H1 (cell line): Measurements from ENCODE around the gene PGM2. TPM values are rescaled to one million over a fixed set of nuclear protein-coding genes. Genes with fewer than 3 reads are reported as not detected.

Experiments used
- CEBPB ChIP-seq: IDR thresholded peaks from 2 replicates; pipeline ENCODE4 v1.6.1; 2012; ENCODE audit warnings: low read depth, low read length
- GABPA ChIP-seq: IDR thresholded peaks from 2 replicates; pipeline ENCODE4 v1.6.1; 2011; ENCODE audit warnings: mild to moderate bottlenecking, low read length, moderate library complexity, borderline replicate concordance; ENCODE audit not compliant: insufficient read depth
- USF2 ChIP-seq: IDR thresholded peaks from 2 replicates; pipeline ENCODE4 v1.6.1; 2011; ENCODE audit warnings: low read length, improper control_type of control experiment
- polyA plus RNA-seq, 7 experiments: library from polyadenylated mRNA; depleted of rRNA in 3 of 7; stranded (reverse) in 5 of 7; unstranded in 2 of 7; fragments of >200 nt in 5 of 7; fragments of 200-250 nt in 2 of 7; gene quantifications; 1 replicate in 5 of 7; 2 replicates in 1 of 7; 4 replicates in 1 of 7; pipeline versions ENCODE4 v1.2.1 to v1.2.3, GENCODE V29; 2011 to 2013; ENCODE audit warnings: missing spikeins in 2 of 7, mixed read lengths in 2 of 7
- total RNA-seq: library from RNA; stranded (reverse); fragmentation: NEBNext Ultra II Directional; extraction: Animal tissue kit (Norgen Biotek cat#: 25700); gene quantifications from 2 replicates; pipeline ENCODE4 v1.2.1, GENCODE V29; 2021
- TF ChIP-seq, protein P1 (sequence below): IDR thresholded peaks from 2 replicates; pipeline ENCODE4 v1.6.1; 2012; ENCODE audit warnings: inconsistent platforms

The PGM2 gene
- total and polyA plus RNA-seq, 2 of the 8 experiments (the other 6 are each of a cell fraction or from before 2014, with no cell fraction given) = 7.7 to 38.0 TPM

GRCh38 chr4:37910091-37910486 lies 83.6 kb downstream of the PGM2 start (continued):
- no peak for TF ChIP-seq GABPA
- TF ChIP-seq USF2 = no peak
- TF ChIP-seq, protein P1, sequence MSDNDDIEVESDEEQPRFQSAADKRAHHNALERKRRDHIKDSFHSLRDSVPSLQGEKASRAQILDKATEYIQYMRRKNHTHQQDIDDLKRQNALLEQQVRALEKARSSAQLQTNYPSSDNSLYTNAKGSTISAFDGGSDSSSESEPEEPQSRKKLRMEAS = no peak
- no peak for TF ChIP-seq CEBPB

Other genes starting within 250 kb of the PGM2 start
- gene RELL1, start 140.3 kb upstream of the PGM2 start, total RNA-seq = 13.7 and 14.1 TPM in 2 replicates
- 2.1 and 2.2 TPM in 2 replicates for gene RELL1, start 140.3 kb upstream of the PGM2 start, polyA plus RNA-seq (2011; rRNA removed)
- 147 and 162 TPM in 2 replicates for gene TBC1D1, start 64.4 kb downstream of the PGM2 start, total RNA-seq
- gene TBC1D1, start 64.4 kb downstream of the PGM2 start, polyA plus RNA-seq (2011; rRNA removed) = 96.9 and 101 TPM in 2 replicates
- not detected in 2 replicates for gene PTTG2, start 133.7 kb downstream of the PGM2 start, total RNA-seq
- not detected in 2 replicates for gene PTTG2, start 133.7 kb downstream of the PGM2 start, polyA plus RNA-seq (2011; rRNA removed)